Glutamatergic neuron (in vitro differentiated cells): Measurements from ENCODE around the gene SDR9C7. TPM values are rescaled to one million over a fixed set of nuclear protein-coding genes. Genes with fewer than 3 reads are reported as not detected.
"Not testable (repeated sequence)": the region's sequence is repeated elsewhere in the genome, so short reads cannot be mapped to it uniquely, and the experiment has no call there.

ENCODE experiments used
- DNase-seq: peaks from one replicate; pipeline ENCODE4 v3.0.0; 2022
- H3K27ac Mint-ChIP-seq: one replicate; pipeline ENCODE4 v1.8.0; 2020; ENCODE audit warnings: mild to moderate bottlenecking, mixed read lengths, inconsistent platforms; ENCODE audit not compliant: unreplicated experiment
- H3K27me3 Mint-ChIP-seq: one replicate; pipeline ENCODE4 v1.8.0; 2020; ENCODE audit warnings: mild to moderate bottlenecking, moderate library complexity, mixed read lengths, inconsistent platforms; ENCODE audit not compliant: unreplicated experiment
- H3K36me3 Mint-ChIP-seq: one replicate; pipeline ENCODE4 v1.8.0; 2020; ENCODE audit warnings: mild to moderate bottlenecking, mixed read lengths, inconsistent platforms; ENCODE audit not compliant: unreplicated experiment
- H3K4me1 Mint-ChIP-seq: one replicate; pipeline ENCODE4 v1.8.0; 2020; ENCODE audit warnings: mild to moderate bottlenecking, low read depth, mixed read lengths, inconsistent platforms; ENCODE audit not compliant: unreplicated experiment
- H3K4me3 Mint-ChIP-seq: one replicate; pipeline ENCODE4 v1.8.0; 2020; ENCODE audit warnings: mild to moderate bottlenecking, mixed read lengths, inconsistent platforms; ENCODE audit not compliant: unreplicated experiment
- H3K9me3 Mint-ChIP-seq: one replicate; pipeline ENCODE4 v1.8.0; 2020; ENCODE audit warnings: mild to moderate bottlenecking, moderate library complexity, mixed read lengths, inconsistent platforms; ENCODE audit not compliant: unreplicated experiment
- long read RNA-seq: library from polyadenylated mRNA; unstranded; transcript quantifications from one replicate; pipeline ENCODE4 v2.0.0, GENCODE V29; 2020; ENCODE audit not compliant: unreplicated experiment
- total RNA-seq: library from RNA; stranded (reverse); fragmentation: NEBNext Ultra II Directional; extraction: Animal tissue kit (Norgen Biotek cat#: 25700); gene quantifications from one replicate; pipeline ENCODE4 v1.2.1, GENCODE V29; 2021; ENCODE audit not compliant: unreplicated experiment
- TF ChIP-seq, protein P1 (sequence below): fragments of 200-600 bp; sonication (generic); IDR thresholded peaks from one replicate; pipeline ENCODE4 v1.5.0; 2021; ENCODE audit not compliant: partially characterized antibody, unreplicated experiment

The SDR9C7 gene
- 0.39 TPM for total RNA-seq
- long read RNA-seq, result 0 reads

DNA sequence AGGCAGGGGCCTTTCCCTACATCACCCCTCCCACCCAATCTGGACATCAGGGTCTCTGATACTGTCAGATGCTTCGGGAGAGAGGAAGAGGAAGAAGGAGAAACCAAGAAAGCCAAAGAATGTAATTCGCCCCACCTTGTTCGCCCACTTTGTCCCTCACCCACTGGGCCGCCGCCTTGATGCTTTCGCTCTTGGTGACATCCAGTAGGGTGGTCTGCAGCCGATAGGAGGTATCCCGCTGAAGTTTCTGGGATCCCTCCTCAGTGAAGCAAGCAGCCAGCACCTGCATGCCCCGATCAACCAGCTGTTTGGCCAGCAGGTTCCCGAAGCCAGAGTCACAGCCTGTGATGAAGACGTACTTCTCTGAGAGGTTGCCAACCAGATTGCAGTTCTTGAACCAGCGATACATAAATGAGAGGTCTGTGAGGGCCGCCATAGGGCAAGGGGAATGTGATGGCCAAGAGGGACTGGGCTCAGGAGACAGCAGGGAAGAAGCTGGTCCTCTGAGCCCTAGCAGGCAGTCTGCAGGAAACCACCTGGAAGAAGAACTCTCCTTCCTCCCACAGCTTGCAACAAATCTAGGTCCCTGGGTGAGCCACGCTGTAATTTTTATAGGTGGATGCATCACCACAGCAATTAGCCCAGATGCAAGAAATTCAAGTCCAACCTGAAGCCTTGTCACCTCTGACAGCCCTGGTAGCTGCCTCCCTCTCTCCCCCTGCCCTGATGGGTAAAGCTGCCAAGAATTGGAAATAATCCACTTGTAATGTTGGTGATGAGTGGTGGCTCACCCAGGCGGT is at the start of gene SDR9C7:
Gene SDR9C7, minus strand, starts transcription at position 583 of the 800 bp plus-strand sequence. Its CDS starts 147 bp downstream, at position 436.
- Mint-ChIP-seq H3K27ac (no peak within 1 kb of the TSS), H3K27me3 (peaks cover 2% of the 10 kb centered on the region), H3K9me3 (peaks cover 3% of the 10 kb centered on the region), H3K4me1 (peaks cover 1% of the 10 kb centered on the region), H3K4me3 (no peak within 1 kb of the TSS), H3K36me3 (peaks cover 4% of the 10 kb centered on the region)
- TF ChIP-seq, protein P1, sequence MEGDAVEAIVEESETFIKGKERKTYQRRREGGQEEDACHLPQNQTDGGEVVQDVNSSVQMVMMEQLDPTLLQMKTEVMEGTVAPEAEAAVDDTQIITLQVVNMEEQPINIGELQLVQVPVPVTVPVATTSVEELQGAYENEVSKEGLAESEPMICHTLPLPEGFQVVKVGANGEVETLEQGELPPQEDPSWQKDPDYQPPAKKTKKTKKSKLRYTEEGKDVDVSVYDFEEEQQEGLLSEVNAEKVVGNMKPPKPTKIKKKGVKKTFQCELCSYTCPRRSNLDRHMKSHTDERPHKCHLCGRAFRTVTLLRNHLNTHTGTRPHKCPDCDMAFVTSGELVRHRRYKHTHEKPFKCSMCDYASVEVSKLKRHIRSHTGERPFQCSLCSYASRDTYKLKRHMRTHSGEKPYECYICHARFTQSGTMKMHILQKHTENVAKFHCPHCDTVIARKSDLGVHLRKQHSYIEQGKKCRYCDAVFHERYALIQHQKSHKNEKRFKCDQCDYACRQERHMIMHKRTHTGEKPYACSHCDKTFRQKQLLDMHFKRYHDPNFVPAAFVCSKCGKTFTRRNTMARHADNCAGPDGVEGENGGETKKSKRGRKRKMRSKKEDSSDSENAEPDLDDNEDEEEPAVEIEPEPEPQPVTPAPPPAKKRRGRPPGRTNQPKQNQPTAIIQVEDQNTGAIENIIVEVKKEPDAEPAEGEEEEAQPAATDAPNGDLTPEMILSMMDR, result no peak
- no peak for DNase-seq

DNA sequence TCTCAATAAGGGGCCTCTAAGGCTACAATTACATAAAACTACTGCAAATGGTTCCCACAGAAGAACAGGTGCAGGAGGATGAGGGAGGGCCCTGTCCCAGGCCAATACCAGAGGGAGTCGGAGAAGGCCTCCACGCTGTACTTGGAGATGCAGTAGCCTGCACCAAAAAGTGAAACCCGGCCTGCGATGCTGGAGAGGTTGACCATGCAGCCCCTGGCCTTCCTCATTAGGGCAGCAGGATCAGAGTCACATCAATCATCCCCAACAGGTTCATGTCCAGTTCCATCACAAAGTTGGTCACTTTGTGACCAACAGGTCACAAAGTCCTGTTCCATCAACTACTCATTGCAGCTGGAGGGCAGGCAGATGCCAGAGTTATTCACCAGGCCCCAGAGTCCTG is 49.2 kb upstream of the SDR9C7 start:
- DNase-seq, result no peak
- Mint-ChIP-seq H3K9me3 (peaks cover 5% of the 10 kb centered on the region), H3K36me3 (peaks cover 2% of the 10 kb centered on the region), H3K4me3 (no peak overlapping the region), H3K27me3 (peaks cover 4% of the 10 kb centered on the region), H3K27ac (no peak overlapping the region), H3K4me1 (no peaks in the 10 kb centered on the region)
- TF ChIP-seq, protein P1, result no peak

DNA sequence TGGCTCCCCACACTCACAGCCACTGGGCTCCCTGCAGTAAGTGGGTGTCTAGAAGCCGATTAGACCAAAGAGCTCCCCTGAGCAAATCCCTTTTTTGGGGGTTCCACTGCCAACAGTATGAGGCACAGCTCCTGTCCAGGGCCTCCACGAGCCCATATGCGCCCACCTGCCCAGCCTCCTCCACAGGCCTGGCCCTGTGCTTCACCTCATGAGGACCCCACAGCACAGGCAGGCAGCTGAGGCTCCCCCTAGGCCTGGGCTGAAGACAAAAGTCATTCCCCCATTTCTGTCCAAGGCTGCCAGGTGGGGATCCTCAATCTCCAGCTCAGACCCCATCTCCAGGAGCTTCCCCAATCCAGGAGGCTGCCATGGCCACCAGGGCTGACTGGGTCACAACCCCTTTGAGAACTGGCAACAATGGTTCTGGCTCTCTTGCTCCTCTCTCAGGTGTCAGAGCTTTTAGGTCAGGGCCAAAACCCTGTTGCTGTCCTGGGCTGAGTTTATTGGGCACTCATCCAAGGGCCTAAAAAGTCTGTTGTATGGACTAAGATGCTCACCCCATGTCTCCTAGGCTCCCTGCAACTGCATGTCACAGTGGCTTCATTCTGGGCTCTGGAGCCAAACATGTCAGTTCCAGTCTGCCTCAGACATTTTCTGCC is 48.5 kb upstream of the SDR9C7 start:
- not testable (repeated sequence) for H3K4me1 Mint-ChIP-seq, H3K36me3 Mint-ChIP-seq, H3K27me3 Mint-ChIP-seq, H3K9me3 Mint-ChIP-seq, H3K27ac Mint-ChIP-seq, DNase-seq, H3K4me3 Mint-ChIP-seq

DNA sequence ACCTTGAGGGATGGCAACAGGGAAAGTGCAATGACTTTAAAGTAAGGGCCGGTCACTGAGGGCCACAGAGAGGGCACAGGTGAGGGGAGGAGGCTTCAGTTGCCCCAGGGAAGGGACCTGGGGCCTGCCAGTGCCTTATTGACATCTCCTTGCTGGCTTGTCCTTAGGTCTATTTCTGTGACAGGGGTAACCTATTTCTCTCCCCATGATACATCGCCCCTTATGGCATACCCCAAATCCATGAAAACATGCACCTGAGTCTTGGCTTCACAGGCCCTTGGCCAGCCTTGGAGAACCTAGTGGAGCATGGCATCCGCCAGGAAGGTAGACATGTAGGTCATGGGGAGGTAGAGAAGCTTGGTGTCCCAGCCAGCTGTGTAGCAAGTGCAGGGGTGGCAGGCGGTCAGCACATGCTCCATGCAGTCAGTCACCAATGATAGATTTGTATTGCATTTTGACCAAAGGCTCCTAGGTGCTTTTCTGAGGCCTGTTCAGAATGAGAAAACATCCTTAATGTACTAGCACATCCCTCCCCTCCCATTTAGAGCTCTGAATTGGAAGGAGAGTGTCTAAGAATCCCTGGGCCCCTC is 46.8 kb upstream of the SDR9C7 start:
- TF ChIP-seq, protein P1, result no peak
- peaks cover 7% of the 10 kb centered on the region for H3K36me3 Mint-ChIP-seq
- no peak overlapping the region for H3K27ac Mint-ChIP-seq
- H3K27me3 Mint-ChIP-seq, result no peaks in the 10 kb centered on the region
- no peak for DNase-seq
- H3K9me3 Mint-ChIP-seq, result peaks cover 3% of the 10 kb centered on the region
- no peak overlapping the region for H3K4me3 Mint-ChIP-seq
- H3K4me1 Mint-ChIP-seq, result no peaks in the 10 kb centered on the region

DNA sequence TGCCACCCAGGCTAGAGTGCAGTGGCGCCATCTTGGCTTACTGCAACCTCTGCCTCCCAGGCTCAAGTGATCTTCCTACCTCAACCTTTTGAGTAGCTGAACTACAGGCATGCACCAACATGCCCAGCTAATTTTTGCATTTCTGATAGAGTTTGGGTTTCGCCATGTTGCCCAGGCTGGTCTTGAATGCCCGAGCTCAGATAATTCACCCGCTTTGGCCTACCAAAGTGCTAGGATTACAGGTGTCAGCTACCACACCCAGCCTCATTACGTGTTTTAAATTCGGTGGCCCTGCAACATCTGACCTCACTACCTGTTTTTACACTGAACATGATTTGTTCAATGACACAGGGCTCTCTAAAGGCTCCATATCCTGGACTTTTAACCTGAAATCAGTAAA is 46.1 kb upstream of the SDR9C7 start:
- H3K27me3 Mint-ChIP-seq, result peaks cover 3% of the 10 kb centered on the region

More for the DNA sequence above, 46.1 kb upstream of the SDR9C7 start:
- Mint-ChIP-seq H3K4me1 (no peaks in the 10 kb centered on the region), H3K9me3 (peaks cover 2% of the 10 kb centered on the region), H3K36me3 (peaks cover 7% of the 10 kb centered on the region), H3K27ac (no peak overlapping the region), H3K4me3 (no peak overlapping the region)
- DNase-seq, result no peak
- TF ChIP-seq, protein P1, result no peak
